Upper lobe of left lung (tissue), 4 donors: ENCODE results near the gene SEMA3A.

ENCODE experiments used
- CTCF ChIP-seq, 6 experiments: fragments of 450-650 bp in 4 of 6; fragments of 200-600 bp in 2 of 6; sonication (generic) in 2 of 6; IDR thresholded peaks; one replicate each; pipeline ENCODE4 v1.5.1; 2016 to 2019; ENCODE audit warnings: antibody characterized with exemption in 6 of 6
- EP300 ChIP-seq, 4 donors: sonication (generic); formaldehyde crosslinking; IDR thresholded peaks; one replicate each; pipeline ENCODE4 v1.5.1; 2017; ENCODE audit warnings: antibody characterized with exemption in 4 of 4, control low read depth in 2 of 4
- POLR2A ChIP-seq, 4 donors: fragments of 450-650 bp; IDR thresholded peaks; one replicate each; pipeline ENCODE4 v1.5.1; 2016 to 2017; ENCODE audit warnings: antibody characterized with exemption in 4 of 4, mild to moderate bottlenecking in 2 of 4
- POLR2AphosphoS5 ChIP-seq, 2 donors: sonication (generic); formaldehyde crosslinking; IDR thresholded peaks; one replicate each; pipeline ENCODE4 v1.5.1; 2017; ENCODE audit warnings: antibody characterized with exemption in 2 of 2

GRCh38 chr7:84123965-84124547 lies 70.5 kb downstream of the SEMA3A start:
- TF ChIP-seq CTCF (IDR thresholded peaks at IDR 0.05) (no peak), POLR2AphosphoS5 (IDR thresholded peaks at IDR 0.05) (no peak), POLR2A (IDR thresholded peaks at IDR 0.05) (no peak), EP300 (IDR thresholded peaks at IDR 0.05) (no peak)
